HG03280 (cell line): ENCODE data around the gene PPP1R3F.
"Not testable (repeated sequence)": the region's sequence is repeated elsewhere in the genome, so short reads cannot be mapped to it uniquely, and the experiment has no call there.

ENCODE experiments used
- ATAC-seq: cut with Tn5 transposase; IDR thresholded peaks from one replicate; pipeline ENCODE4 v1.9.1; 2021; ENCODE audit warnings: mild to moderate bottlenecking, moderate library complexity; ENCODE audit not compliant: unreplicated experiment

The PPP1R3F gene

DNA sequence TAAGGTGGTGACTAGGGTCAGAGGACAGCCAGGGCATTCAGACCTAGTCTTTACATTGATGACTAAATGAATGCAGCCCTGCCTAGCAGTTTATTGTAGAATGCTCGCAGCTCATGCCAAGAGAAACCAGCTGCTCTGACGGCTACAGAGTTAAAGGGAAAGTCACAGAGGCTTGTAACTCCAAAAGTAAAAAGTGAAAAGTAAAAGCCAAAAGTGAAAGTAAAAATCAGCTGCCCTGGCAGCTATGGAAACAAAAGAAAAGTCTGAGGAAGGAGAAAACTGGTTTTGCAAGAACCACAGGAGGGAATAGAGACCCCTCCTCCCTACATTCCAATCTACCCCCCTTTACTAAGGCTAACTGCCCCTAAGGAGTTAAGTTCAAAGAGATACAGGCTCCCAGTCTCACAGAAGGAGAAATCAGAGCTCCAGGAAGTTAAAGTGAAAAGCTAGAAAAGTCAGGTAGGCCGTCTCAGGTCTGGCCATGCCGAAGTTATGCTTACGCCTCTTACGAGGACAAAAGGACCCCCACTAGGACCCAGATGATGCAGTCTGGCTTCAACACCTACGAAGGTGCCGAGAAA is 39.9 kb downstream of the PPP1R3F start:
- no peak for ATAC-seq

- ATAC-seq, result no peak
These were observed 40.8 kb downstream of the PPP1R3F start for GRCh38 chrX:49310371-49310770.

DNA sequence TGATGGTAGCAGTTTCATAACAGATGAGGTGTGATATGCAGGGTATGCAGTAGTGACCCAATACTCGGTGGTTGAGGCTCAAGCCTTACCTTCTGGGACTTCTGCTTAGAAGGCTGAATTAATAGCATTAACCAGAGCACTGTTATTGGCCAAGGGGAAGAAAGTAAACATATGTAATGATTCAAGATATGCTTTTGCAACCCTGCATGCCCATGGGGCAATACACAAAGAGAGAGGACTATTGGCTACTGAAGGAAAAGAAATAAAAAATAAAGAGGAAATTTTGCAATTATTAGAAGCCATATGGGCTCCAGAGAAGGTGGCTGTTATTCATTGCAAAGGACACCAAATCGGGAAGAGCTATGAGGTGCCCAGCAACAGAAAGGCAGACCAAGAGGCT is 42.6 kb downstream of the PPP1R3F start:
- ATAC-seq, result no peak

- no peak for ATAC-seq
These were observed 46.5 kb downstream of the PPP1R3F start for GRCh38 chrX:49316085-49316484.

DNA sequence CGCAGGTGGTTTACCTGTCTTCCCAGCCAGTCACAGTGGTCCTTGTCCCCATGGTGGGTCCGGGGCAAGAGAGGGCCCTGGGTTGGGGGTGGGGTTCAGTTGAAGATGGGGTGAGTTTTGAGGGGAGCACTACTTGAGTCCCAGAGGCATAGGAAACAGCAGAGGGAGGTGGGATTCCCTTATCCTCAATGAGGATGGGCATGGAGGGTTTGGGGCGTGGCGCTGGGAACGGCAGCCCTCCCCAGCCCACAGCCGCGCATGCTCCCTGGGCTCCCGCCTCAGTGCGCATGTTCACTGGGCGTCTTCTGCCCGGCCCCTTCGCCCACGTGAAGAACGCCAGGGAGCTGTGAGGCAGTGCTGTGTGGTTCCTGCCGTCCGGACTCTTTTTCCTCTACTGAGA is 52.1 kb downstream of the PPP1R3F start, which contains the start of gene GAGE12J:
GAGE12J (plus strand) TSS at position 301 of the 400 bp plus-strand sequence. CDS start 1,157 bp downstream, outside the sequence.
- ATAC-seq, result not testable (repeated sequence)

- not testable (repeated sequence) for ATAC-seq
These were observed 52.7 kb downstream of the PPP1R3F start for GRCh38 chrX:49322266-49322665.

DNA sequence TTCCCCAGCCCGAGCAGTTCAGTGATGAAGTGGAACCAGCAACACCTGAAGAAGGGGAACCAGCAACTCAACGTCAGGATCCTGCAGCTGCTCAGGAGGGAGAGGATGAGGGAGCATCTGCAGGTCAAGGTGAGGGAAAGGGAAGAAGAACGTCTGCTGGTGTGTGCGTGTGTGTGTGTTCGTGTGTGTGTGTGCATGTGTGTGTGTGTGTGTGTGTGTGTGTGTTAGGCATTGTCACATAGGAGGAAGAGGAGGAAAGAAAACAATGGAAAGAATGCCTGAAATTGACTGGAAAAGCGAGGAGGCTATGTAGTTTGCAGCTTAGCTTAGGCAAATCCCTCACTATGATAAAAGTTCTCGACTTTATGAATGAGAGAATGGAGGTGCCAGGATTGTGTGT is 54.1 kb downstream of the PPP1R3F start:
- ATAC-seq, result not testable (repeated sequence)

DNA sequence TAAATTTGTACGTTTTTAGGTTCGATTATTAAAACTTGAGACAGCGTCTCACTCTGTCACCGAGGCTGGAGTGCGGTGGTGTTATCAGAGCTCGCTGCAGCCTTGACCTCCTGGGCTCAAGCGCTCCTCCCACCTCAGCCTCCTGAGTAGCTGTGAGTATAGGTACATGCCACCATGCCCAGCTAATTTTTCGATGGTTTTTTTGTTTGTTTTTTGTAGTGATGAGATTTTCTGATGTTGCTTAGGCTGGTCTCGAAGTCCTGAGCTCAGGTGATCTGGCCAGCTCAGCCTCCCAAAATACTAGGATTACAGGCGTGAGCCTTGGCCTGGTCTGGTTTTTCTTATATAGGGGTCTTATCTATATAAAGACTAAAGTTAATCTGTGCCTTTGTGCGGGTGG is 60.8 kb downstream of the PPP1R3F start:
- not testable (repeated sequence) for ATAC-seq

- ATAC-seq, result not testable (repeated sequence)
These were observed 61.7 kb downstream of the PPP1R3F start, which contains the start of gene GAGE13 for GRCh38 chrX:49331282-49331681. TSS of gene GAGE13 (plus strand) at chrX:49331582. CDS start at chrX:49332738, 1,156 bp downstream.

GRCh38 chrX:49331841-49332240 is 62.2 kb downstream of the PPP1R3F start:
- ATAC-seq, result not testable (repeated sequence)
